ENCODE results near the gene TENM4.

Gene TENM4

DNA sequence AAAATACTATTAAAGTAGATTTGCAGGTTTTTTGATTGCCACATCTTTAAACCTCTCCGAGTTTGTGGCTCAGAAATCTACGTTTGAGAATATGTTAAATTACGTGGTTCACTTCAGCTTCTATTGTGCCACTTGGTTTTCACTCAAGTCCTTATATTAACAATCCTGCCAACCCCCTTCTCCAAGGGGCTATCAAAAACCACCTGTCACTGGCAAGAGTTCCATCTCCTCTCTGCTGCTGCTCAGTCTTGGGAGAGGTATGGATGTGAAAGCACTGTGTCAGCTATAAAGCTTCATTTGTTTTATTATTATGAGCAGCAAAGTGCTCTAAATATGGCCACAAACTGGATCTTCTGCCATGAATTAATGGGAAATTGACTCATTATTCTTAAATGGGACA lies 668.6 kb downstream of the TENM4 start:
- H3K4me1 Mint-ChIP-seq: no peaks in the 10 kb centered on the region
- TF ChIP-seq, protein P1, sequence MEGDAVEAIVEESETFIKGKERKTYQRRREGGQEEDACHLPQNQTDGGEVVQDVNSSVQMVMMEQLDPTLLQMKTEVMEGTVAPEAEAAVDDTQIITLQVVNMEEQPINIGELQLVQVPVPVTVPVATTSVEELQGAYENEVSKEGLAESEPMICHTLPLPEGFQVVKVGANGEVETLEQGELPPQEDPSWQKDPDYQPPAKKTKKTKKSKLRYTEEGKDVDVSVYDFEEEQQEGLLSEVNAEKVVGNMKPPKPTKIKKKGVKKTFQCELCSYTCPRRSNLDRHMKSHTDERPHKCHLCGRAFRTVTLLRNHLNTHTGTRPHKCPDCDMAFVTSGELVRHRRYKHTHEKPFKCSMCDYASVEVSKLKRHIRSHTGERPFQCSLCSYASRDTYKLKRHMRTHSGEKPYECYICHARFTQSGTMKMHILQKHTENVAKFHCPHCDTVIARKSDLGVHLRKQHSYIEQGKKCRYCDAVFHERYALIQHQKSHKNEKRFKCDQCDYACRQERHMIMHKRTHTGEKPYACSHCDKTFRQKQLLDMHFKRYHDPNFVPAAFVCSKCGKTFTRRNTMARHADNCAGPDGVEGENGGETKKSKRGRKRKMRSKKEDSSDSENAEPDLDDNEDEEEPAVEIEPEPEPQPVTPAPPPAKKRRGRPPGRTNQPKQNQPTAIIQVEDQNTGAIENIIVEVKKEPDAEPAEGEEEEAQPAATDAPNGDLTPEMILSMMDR (IDR thresholded peaks at IDR 0.05): no peak
- no peak overlapping the region for H3K4me3 Mint-ChIP-seq
- peaks cover 88% of the 10 kb centered on the region for H3K36me3 Mint-ChIP-seq (ENCODE audit: low read depth)
- no peaks in the 10 kb centered on the region for H3K27me3 Mint-ChIP-seq (ENCODE audit: low read depth, poor library complexity)
- H3K9me3 Mint-ChIP-seq: no peaks in the 10 kb centered on the region
- no peak for DNase-seq
- no peak overlapping the region for H3K27ac Mint-ChIP-seq

DNA sequence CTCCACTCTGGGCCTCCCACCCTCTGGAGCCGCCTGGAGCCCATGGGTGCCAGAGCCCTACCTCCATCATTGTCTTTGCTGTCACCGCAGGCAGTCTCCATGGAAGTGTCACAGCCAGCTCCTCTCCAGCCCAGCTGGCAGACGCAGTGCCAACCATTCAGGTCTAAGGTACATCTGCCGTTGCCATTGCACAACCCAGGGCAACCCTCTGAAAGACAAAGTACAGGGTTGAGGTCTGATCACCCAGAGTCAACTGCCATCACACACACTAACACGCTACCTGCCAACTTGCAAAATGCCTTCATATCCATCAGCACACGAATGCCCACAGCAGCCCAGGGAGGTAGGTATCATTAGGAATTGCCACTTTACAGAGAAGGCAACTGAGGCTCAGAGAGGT lies 669.9 kb downstream of the TENM4 start:
- Mint-ChIP-seq H3K4me3 (no peak overlapping the region), H3K36me3 (ENCODE audit: low read depth) (peaks cover 85% of the 10 kb centered on the region), H3K9me3 (no peaks in the 10 kb centered on the region), H3K4me1 (no peaks in the 10 kb centered on the region), H3K27me3 (ENCODE audit: low read depth, poor library complexity) (no peaks in the 10 kb centered on the region), H3K27ac (no peak overlapping the region)
- no peak for DNase-seq
- TF ChIP-seq, protein P1 (IDR thresholded peaks at IDR 0.05): no peak

DNA sequence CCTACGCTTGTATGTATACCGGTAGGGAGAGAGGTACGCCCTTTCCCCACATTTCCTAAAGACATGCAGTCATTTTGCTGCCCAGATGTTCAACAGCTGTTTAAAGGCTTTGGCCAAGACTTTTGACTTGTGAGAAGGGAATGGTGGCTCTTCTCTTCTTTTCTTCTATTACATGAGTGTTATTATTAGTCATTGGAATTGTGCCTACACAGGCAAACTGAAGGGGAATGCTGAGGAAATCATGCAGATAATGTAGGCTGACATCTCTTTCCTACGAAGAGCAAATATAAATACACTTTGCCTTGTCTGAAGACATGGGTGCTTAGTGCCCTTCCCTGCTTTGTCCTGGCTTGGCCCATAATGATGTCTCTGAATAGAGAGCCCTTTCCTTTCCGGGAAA lies 671.9 kb downstream of the TENM4 start:
- Mint-ChIP-seq H3K36me3 (ENCODE audit: low read depth) (peaks cover 87% of the 10 kb centered on the region), H3K4me1 (no peaks in the 10 kb centered on the region), H3K27ac (no peak overlapping the region), H3K9me3 (no peaks in the 10 kb centered on the region), H3K4me3 (no peak overlapping the region), H3K27me3 (ENCODE audit: low read depth, poor library complexity) (no peaks in the 10 kb centered on the region)
- DNase-seq: no peak
- TF ChIP-seq, protein P1 (IDR thresholded peaks at IDR 0.05): no peak

DNA sequence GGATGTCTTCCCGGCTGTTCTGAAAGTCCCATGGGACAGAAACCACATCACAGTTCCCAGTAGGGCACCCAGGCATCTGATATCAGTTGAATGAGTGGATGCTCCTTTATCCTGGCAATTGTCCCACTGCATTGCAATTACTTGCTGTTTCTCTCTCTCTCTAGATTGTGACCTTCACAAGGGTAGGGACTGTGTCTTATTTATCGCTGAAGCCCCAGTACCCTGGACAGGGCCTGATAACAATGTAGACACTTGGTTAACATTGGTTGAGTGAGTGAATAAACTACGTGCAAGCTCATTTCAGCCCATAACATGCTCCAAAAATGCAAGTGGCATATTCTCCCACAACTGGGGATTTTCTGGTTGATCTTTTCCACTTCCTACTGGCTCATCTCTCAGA lies 672.5 kb downstream of the TENM4 start:
- Mint-ChIP-seq H3K4me1 (no peaks in the 10 kb centered on the region), H3K9me3 (no peaks in the 10 kb centered on the region), H3K27me3 (ENCODE audit: low read depth, poor library complexity) (no peaks in the 10 kb centered on the region), H3K27ac (no peak overlapping the region), H3K36me3 (ENCODE audit: low read depth) (peaks cover 89% of the 10 kb centered on the region), H3K4me3 (no peak overlapping the region)
- TF ChIP-seq, protein P1 (IDR thresholded peaks at IDR 0.05): no peak
- no peak for DNase-seq

DNA sequence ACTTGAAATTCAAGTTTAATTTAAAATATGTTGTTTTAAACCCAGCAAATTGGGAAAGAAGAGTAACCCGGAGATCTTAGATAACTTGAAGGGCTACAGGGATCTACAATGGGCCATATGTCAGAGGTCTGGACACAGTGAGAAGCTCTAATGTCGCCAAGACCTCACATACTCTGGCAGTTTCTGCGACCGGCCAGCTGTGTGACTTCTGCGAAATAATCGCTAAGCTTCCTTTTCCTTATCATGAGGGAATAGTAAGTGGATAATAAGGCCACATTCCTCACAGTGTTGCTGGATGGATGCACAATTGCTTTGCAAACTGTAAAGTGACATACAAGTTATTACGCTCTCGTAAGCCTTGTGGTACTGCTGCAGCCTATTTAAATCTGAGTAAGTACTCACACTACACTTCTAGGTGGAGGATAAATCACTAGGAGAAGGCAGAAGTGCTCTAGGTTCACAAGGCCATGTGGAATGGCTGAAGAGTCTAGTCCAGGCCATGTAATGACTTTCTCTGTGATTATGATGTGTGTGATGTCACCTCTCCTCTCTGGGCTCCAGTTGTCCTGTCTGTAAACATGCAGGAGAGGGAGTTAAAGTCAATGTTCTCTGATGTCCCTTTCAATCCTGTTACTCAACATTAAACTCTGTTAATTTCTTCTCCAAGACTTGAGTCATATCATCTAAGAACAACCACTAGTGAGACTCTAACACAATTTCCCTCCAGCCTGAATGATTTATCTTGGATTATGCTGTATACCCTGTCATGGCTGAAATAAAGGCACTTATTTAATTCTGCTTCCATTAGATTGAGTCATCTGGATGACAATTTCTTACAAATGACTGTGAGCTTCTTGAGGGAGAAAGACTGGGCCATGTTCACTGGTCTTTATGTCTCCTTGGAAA lies 673.5 kb downstream of the TENM4 start:
- no peaks in the 10 kb centered on the region for H3K4me1 Mint-ChIP-seq
- no peak for DNase-seq
- no peaks in the 10 kb centered on the region for H3K27me3 Mint-ChIP-seq (ENCODE audit: low read depth, poor library complexity)
- H3K27ac Mint-ChIP-seq: no peak overlapping the region
- no peak overlapping the region for H3K4me3 Mint-ChIP-seq
- peaks cover 91% of the 10 kb centered on the region for H3K36me3 Mint-ChIP-seq (ENCODE audit: low read depth)
- no peaks in the 10 kb centered on the region for H3K9me3 Mint-ChIP-seq
- TF ChIP-seq, protein P1 (IDR thresholded peaks at IDR 0.05): no peak

DNA sequence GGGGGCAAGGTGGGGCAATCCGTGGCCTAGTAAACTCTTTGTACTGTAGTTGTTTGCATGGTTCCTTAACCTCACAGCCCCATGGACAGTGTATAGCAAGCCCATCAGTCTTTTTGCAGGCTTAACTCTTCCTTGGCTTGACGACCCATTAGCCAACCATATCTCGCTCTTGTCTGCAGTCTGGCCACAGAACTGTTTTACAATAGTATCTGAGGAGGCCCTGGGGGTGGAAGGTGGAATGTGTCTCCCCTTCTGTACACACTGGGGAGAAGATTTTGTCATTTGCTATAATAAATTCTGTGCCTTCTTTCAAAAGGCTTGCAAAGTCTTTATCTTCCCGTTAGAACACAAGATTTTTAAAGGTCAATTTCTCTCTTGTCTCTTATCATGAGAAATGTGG lies 675.9 kb downstream of the TENM4 start:
- Mint-ChIP-seq H3K27ac (peak overlapping the region; percentile 38), H3K27me3 (ENCODE audit: low read depth, poor library complexity) (no peaks in the 10 kb centered on the region), H3K4me1 (no peaks in the 10 kb centered on the region), H3K4me3 (no peak overlapping the region), H3K36me3 (ENCODE audit: low read depth) (peaks cover 89% of the 10 kb centered on the region), H3K9me3 (no peaks in the 10 kb centered on the region)
- no peak for DNase-seq
- TF ChIP-seq, protein P1 (IDR thresholded peaks at IDR 0.05): no peak

Measured in nephron progenitor cell (in vitro differentiated cells).